ENCODE results near the gene CSNK2A3. TPM values are rescaled to one million over a fixed set of nuclear protein-coding genes. Genes with fewer than 3 reads are reported as not detected.

Gene CSNK2A3
- total RNA-seq, 1 donor from 2014 or later, result 1.6 TPM

DNA sequence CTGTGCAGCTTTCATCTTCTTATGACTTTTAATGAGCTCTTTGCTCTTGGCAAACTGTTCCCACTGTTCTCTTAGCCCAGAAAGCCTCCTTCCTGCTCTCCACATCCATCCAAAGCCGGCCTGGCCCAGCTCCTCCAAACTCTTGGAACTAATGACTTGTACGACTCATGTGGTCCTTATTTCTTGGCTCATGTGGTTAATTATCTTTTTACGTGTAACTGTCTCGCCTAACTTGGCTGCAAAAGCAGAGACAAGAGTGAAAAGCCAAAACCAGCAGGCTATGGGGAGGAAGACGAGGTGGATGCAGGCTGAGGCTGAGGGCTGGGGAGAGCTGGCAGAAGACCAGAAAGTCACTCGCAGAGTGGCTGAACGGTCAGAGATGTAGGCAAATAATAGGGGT lies 5.5 kb downstream of the CSNK2A3 start:
- intact Hi-C loops (cut with DNase I), result no loop called here
- no peak for DNase-seq (ENCODE audit: low spot score)

- intact Hi-C loops (cut with DNase I), result no loop called here
- no peak for DNase-seq (ENCODE audit: low spot score)
These were observed 6.7 kb downstream of the CSNK2A3 start for GRCh38 chr11:11346303-11346702.

GRCh38 chr11:11345099-11345498 lies 8.0 kb downstream of the CSNK2A3 start:
- DNase-seq (ENCODE audit: low spot score), result no peak
- intact Hi-C loops (cut with DNase I), result no loop called here

- no peak for DNase-seq (ENCODE audit: low spot score)
- intact Hi-C loops (cut with DNase I), result no loop called here
These were observed 9.0 kb downstream of the CSNK2A3 start for GRCh38 chr11:11344045-11344444.

DNA sequence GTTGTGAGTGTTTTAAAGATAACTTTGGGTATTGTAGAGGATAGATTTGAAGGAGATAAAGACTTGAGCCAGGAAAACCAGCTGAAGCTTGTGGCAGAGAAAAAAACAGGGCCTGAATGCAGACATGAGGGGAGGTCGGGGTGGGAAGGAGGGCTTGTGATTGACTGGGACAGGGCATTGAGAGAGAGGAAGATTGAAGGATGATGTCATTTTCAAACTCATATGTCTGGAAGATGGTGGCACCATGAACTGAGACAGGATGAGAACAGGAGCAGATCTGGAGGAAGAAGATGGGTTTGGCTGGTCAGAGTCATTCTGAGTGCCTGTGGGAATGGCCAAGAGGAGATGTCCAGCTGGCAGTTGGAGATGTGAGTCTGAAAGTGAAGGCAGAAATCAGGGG lies 14.7 kb downstream of the CSNK2A3 start:
- intact Hi-C loops (cut with DNase I), result no loop called here
- no peak for DNase-seq (ENCODE audit: low spot score)

- intact Hi-C loops (cut with DNase I), result no loop called here
- no peak for DNase-seq (ENCODE audit: low spot score)
These were observed 16.4 kb downstream of the CSNK2A3 start for GRCh38 chr11:11336664-11337063.

GRCh38 chr11:11335043-11335442 lies 18.0 kb downstream of the CSNK2A3 start:
- intact Hi-C loops (cut with DNase I), result no loop called here
- DNase-seq (ENCODE audit: low spot score), result no peak

DNA sequence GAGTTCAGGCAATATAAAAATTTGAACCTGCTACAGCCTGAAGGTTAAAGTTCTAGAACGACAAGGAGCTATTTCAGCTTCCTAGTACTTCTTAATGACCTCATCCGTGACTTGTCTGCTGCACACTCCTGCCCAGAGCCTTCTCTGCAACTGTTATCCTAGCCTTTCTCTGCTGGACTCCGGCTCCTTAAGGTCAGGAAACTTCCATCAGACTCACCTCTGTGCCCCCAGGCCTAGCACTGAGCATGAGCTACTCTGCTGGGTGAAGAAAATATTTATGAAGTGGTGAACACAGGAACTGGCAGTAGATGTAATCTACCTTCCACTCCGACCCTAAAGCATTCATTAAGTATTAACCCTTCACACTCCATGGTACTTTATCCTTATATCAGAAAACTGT lies 18.4 kb downstream of the CSNK2A3 start:
- no peak for DNase-seq (ENCODE audit: low spot score)
- intact Hi-C loops (cut with DNase I), result no loop called here

- intact Hi-C loops (cut with DNase I), result no loop called here
- DNase-seq (ENCODE audit: low spot score), result no peak
These were observed 20.8 kb downstream of the CSNK2A3 start for GRCh38 chr11:11332141-11332710.

DNA sequence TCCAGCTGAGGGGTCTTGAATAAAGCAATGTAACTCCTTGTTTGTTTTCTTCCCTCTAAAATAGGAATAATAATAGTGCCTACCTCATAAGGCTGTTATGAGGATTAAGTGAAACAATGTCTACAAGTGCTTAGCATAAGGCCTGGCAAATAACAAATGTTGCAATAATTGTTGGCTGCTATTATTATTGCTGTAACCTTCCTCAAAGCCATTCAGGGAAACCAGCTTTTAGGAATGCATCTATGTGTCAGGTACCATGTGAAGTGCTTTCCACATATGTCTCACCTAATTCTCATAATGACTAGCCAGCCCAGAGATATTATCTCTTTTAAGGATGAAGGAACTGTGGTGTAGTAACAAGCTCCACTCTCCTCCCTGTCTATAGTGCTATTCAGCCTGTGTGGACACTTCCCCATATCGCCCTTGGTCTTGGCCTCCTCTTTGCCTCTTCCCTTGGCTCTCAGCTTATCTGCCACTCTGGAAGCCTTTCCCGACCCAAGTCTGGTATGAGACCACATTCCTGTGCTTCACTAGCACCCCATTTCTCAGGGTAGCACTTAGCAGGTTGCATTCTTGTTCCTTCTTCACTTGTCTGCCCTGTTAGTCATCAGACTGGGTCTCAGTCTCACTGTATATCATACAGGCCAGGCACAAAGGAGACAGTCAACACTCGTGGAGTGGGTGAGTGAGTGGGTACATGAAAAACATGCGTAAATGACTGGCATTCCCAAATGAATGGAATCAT lies 23.8 kb downstream of the CSNK2A3 start:
- no peak for DNase-seq (ENCODE audit: low spot score)
- intact Hi-C loops (cut with DNase I), result no loop called here

GRCh38 chr11:11324090-11324489 lies 29.0 kb downstream of the CSNK2A3 start:
- no peak for DNase-seq (ENCODE audit: low spot score)
- intact Hi-C loops (cut with DNase I), result no loop called here

DNA sequence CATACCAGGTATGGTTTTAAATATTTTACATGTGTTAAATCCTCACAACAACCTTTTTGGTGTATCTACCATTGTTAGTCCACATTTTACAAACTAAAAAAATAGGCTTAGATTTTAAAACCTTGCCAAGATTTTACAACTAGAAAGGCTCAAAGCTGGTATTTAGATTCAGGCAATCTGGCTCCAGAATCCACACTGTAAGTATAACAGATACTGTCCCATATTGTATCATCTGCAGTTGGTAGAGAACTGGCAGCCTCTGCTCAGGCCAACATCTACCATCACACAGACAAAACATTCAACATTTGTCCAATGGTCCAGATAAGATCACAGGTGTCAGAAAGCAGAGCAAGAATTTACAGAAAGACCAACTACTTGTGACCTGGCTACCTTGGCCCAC lies 30.9 kb downstream of the CSNK2A3 start:
- intact Hi-C loops (cut with DNase I), result no loop called here
- no peak for DNase-seq (ENCODE audit: low spot score)

- no peak for DNase-seq (ENCODE audit: low spot score)
- intact Hi-C loops (cut with DNase I), result no loop called here
These were observed 32.2 kb downstream of the CSNK2A3 start for GRCh38 chr11:11320825-11321224.

DNA sequence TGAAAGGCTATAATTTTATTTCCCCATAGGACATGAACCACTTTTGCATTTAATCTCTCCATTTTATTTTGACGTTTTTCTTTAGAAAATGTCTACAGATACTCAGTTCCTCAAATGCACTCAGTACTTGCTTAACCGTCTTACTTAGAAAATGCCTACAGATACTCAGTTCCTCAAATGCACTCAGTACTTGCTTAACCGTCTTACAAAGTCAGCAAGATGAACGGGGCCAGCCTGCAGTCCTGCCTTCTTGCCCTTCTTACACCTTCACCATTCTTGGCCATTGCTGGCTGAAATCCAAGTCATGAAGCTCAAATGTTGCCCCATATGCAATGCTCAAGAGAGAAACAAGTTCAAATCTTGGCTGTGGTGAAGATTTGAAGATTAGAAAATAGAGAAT lies 34.1 kb downstream of the CSNK2A3 start:
- DNase-seq (ENCODE audit: low spot score), result no peak
- intact Hi-C loops (cut with DNase I), result no loop called here

DNA sequence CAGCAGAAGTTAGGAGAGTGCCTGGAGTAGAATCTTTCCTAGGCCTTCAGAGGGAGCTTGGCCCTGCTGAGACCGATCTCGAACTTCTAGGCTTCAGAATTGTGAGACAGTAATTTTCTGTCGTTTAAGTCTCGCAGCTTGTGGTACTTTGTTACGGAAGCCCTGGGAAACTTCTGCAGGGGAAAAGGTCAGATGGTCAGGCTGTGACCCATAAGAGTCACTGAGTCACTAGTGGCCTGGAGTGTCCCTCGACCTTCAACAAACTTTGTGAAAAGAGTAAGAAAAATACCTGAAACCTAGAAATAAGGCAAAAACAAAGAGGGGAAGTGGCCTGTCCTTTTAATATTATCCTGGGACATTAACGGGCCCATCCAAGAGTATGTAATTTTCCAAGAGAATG lies 34.6 kb downstream of the CSNK2A3 start:
- intact Hi-C loops (cut with DNase I), result no loop called here

GRCh38 chr11:11316651-11317230 lies 36.3 kb downstream of the CSNK2A3 start:
- no peak for DNase-seq (ENCODE audit: low spot score)
- intact Hi-C loops (cut with DNase I), result no loop called here

More for the DNA sequence above, 34.6 kb downstream of the CSNK2A3 start:
- no peak for DNase-seq (ENCODE audit: low spot score)

DNA sequence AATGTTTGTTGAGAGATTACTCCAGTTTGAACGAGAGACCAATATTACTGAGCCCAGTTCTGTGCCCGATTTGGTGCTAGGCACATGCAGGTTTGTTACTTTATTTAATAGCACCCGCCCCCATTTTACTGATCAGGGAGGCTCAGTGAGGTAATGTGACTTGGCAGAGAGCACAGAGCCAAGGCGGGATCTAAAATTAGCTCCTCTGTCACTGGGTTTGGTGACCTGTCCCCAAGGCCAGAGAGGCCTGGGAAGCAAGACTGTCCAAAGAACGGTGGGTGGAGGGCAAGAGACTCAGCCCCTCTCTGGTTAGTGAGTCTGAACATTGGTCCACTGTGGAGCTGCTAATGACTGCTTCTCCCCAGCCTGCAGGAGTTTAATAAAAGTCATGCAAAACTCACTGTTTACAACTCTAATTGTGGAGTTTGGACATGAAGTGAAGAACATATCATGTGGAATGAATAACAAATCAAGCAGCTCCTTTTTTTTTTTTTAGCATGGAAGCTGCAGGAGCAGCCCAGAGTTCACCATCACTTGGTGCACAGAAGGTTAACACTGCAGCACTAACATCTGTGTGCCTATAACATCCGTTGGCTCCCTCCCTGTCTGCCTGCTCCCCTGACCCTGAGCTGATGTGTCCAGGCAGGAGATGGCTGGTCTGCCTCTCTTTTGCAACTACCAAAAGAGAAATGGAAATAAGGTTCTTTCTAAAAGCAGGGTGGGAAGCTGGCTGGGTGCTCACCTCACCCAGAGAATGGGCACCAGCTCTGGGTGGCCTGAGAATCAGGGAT lies 39.0 kb downstream of the CSNK2A3 start:
- no peak for DNase-seq (ENCODE audit: low spot score)
- intact Hi-C loops (cut with DNase I), result no loop called here

DNA sequence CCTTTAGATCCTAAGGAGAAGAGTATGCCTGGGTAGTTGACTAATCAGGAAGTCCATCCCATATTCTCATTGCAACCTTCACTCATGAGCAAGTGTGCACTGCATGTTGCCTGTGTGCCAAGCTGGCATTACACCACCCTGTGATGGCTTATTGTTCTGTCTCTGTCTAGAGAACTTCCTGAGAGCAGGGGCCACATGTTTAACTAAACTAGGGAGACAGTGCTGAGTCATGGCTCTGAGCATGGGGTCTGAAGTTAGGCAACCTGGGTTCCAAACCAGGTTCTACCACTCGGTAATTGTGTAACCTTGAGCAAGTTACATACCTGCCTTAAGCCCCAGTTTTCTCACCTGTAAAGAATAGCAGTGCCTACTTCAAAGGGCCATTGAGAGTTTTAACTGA lies 39.6 kb downstream of the CSNK2A3 start:
- intact Hi-C loops (cut with DNase I), result no loop called here
- no peak for DNase-seq (ENCODE audit: low spot score)

- intact Hi-C loops (cut with DNase I), result no loop called here
- DNase-seq (ENCODE audit: low spot score), result no peak
These were observed 40.3 kb downstream of the CSNK2A3 start for GRCh38 chr11:11312738-11313137.

- intact Hi-C loops (cut with DNase I), result no loop called here
- no peak for DNase-seq (ENCODE audit: low spot score)
These were observed 41.9 kb downstream of the CSNK2A3 start for GRCh38 chr11:11311169-11311568.

DNA sequence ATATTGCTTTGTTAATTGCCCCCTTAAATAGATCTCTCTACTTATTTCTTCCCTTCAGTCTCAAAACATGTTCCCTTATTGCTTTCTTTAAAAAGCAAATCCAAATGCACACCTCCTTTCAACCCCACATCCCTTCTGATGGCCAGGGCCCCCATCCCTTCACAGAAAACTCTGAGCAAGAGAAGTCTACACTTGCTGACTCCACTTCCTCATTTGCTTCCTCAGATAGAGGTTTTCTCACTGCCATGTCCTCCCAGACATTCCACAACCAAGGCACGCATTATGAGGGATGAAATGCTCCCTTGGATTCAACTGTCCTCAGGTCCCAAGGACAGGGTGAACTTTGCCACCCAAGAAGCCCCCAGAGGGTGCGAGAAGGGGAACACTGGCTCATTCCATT lies 43.1 kb downstream of the CSNK2A3 start:
- intact Hi-C loops (cut with DNase I), result no loop called here
- no peak for DNase-seq (ENCODE audit: low spot score)

All from cardiac septum (tissue), 1 donor.